GM21367 (cell line): ENCODE data around the gene NRXN2.
"Not testable (repeated sequence)": the region's sequence is repeated elsewhere in the genome, so short reads cannot be mapped to it uniquely, and the experiment has no call there.

Experiments
- ATAC-seq: cut with Tn5 transposase; IDR thresholded peaks from one replicate; pipeline ENCODE4 v1.9.1; 2021; ENCODE audit not compliant: unreplicated experiment

Gene NRXN2

GRCh38 chr11:64705501-64705900 is 17.5 kb downstream of the NRXN2 start:
- ATAC-seq, result no peak

- ATAC-seq, result no peak
Observed at GRCh38 chr11:64703048-64703447, 19.9 kb downstream of the NRXN2 start.

- not testable (repeated sequence) for ATAC-seq
Observed at GRCh38 chr11:64701956-64702355, 21.0 kb downstream of the NRXN2 start.

GRCh38 chr11:64698427-64698826 is 24.6 kb downstream of the NRXN2 start:
- ATAC-seq, result no peak

GRCh38 chr11:64697663-64698375 is 25.2 kb downstream of the NRXN2 start:
- ATAC-seq, result no peak

GRCh38 chr11:64696045-64696444 is 27.0 kb downstream of the NRXN2 start:
- ATAC-seq, result no peak

GRCh38 chr11:64695548-64695947 is 27.4 kb downstream of the NRXN2 start:
- no peak for ATAC-seq

- ATAC-seq, result no peak
Observed at GRCh38 chr11:64694821-64695365, 28.1 kb downstream of the NRXN2 start.

GRCh38 chr11:64694026-64694755 is 28.8 kb downstream of the NRXN2 start:
- ATAC-seq, result no peak

- ATAC-seq, result no peak
Observed at GRCh38 chr11:64692764-64693331, 30.1 kb downstream of the NRXN2 start.

GRCh38 chr11:64691543-64691942 is 31.5 kb downstream of the NRXN2 start:
- ATAC-seq, result no peak

- ATAC-seq, result no peak
Observed at GRCh38 chr11:64690235-64690634, 32.8 kb downstream of the NRXN2 start.

GRCh38 chr11:64688534-64688982 is 34.4 kb downstream of the NRXN2 start:
- no peak for ATAC-seq

GRCh38 chr11:64687643-64688533 is 35.1 kb downstream of the NRXN2 start:
- ATAC-seq, result no peak

- ATAC-seq, result no peak
Observed at GRCh38 chr11:64687204-64687603, 35.8 kb downstream of the NRXN2 start.

- no peak for ATAC-seq
Observed at GRCh38 chr11:64686466-64687170, 36.4 kb downstream of the NRXN2 start.

- ATAC-seq, result no peak
Observed at GRCh38 chr11:64685536-64685935, 37.5 kb downstream of the NRXN2 start.

GRCh38 chr11:64684357-64684756 is 38.6 kb downstream of the NRXN2 start:
- ATAC-seq, result no peak

- no peak for ATAC-seq
Observed at GRCh38 chr11:64681171-64681570, 41.8 kb downstream of the NRXN2 start.

GRCh38 chr11:64679846-64680245 is 43.2 kb downstream of the NRXN2 start:
- no peak for ATAC-seq
